GM12878 (cell line): Measurements from ENCODE around the gene VN1R5. TPM values are rescaled to one million over a fixed set of nuclear protein-coding genes. Genes with fewer than 3 reads are reported as not detected.
A peak's percentile ranks its signal among the peaks of the same experiment; 100 is the strongest.

Experiments
- CBFB ChIP-seq: IDR thresholded peaks from 2 replicates; pipeline ENCODE4 v1.6.1; 2016; ENCODE audit warnings: antibody characterized with exemption, low read depth
- CREB1 ChIP-seq: IDR thresholded peaks from 2 replicates; pipeline ENCODE4 v1.6.1; 2012; ENCODE audit warnings: low read depth, mild to moderate bottlenecking, inconsistent platforms
- CREM ChIP-seq: IDR thresholded peaks from 2 replicates; pipeline ENCODE4 v1.6.1; 2014; ENCODE audit warnings: antibody characterized with exemption, low read depth
- E4F1 ChIP-seq: fragments of 450-650 bp; IDR thresholded peaks from 2 replicates; pipeline ENCODE4 v1.6.1; 2018; ENCODE audit warnings: borderline replicate concordance, mild to moderate bottlenecking; ENCODE audit not compliant: partially characterized antibody
- GATAD2B ChIP-seq: fragments of 450-650 bp; conservative IDR thresholded peaks from 2 replicates; pipeline ENCODE4 v1.6.1; 2017; ENCODE audit warnings: low read depth, mild to moderate bottlenecking, moderate library complexity
- HSF1 ChIP-seq: fragments of 150-350 bp; IDR thresholded peaks from 2 replicates; pipeline ENCODE4 v1.6.1; 2014; ENCODE audit warnings: mild to moderate bottlenecking, low read depth, low read length
- IKZF1 ChIP-seq: fragments of 450-650 bp; conservative IDR thresholded peaks from 2 replicates; pipeline ENCODE4 v1.6.1; 2017; ENCODE audit warnings: antibody characterized with exemption, mild to moderate bottlenecking
- MLLT1 ChIP-seq: fragments of 450-650 bp; IDR thresholded peaks from 2 replicates; pipeline ENCODE4 v1.6.1; 2016; ENCODE audit warnings: mild to moderate bottlenecking
- NR2F1 ChIP-seq: fragments of 450-650 bp; conservative IDR thresholded peaks from 2 replicates; pipeline ENCODE4 v1.6.1; 2017; ENCODE audit warnings: mild to moderate bottlenecking
- PKNOX1 ChIP-seq: fragments of 450-650 bp; IDR thresholded peaks from 2 replicates; pipeline ENCODE4 v1.6.1; 2016; ENCODE audit warnings: mild to moderate bottlenecking
- POLR2AphosphoS2 ChIP-seq: IDR thresholded peaks from 2 replicates; pipeline ENCODE4 v1.6.1; 2011; ENCODE audit warnings: low read depth, mild to moderate bottlenecking, low read length, improper control_type of control experiment, moderate library complexity
- PRDM15 ChIP-seq: fragments of 450-650 bp; formaldehyde crosslinking; IDR thresholded peaks from 2 replicates; pipeline ENCODE4 v1.4.0; 2020; ENCODE audit warnings: mild to moderate bottlenecking, moderate library complexity
- RELB ChIP-seq: fragments of 450-650 bp; IDR thresholded peaks from 2 replicates; pipeline ENCODE4 v1.6.1; 2017; ENCODE audit warnings: low read depth, mild to moderate bottlenecking, moderate library complexity
- SREBF2 ChIP-seq: IDR thresholded peaks from 2 replicates; pipeline ENCODE4 v1.6.1; 2012; ENCODE audit warnings: mild to moderate bottlenecking, low read length
- YY1 ChIP-seq: IDR thresholded peaks from 2 replicates; pipeline ENCODE4 v1.6.1; 2011; ENCODE audit warnings: low read depth, mild to moderate bottlenecking, low read length
- ZBTB33 ChIP-seq: fragments of 450-650 bp; IDR thresholded peaks from 2 replicates; pipeline ENCODE4 v1.6.1; 2017; ENCODE audit warnings: mild to moderate bottlenecking
- polyA plus RNA-seq, 11 experiments: library from polyadenylated mRNA; depleted of rRNA in 4 of 11; unstranded in 6 of 11; stranded (reverse) in 5 of 11; fragments of >200 nt; fragmentation: Nextera tagmentation in 4 of 11; fragmentation: Illumina TruSeq in 1 of 11; extraction: Ambion mirVana in 4 of 11; extraction: Trizol in 1 of 11; gene quantifications; 1 replicate in 1 of 11; 2 replicates in 10 of 11; pipeline versions ENCODE4 v1.2.1 to v1.2.3, GENCODE V29; 2011 to 2016; ENCODE audit warnings: inconsistent platforms in 2 of 11, missing spikeins in 2 of 11, low read depth in 1 of 11
- total RNA-seq, 4 experiments: library from RNA; depleted of rRNA in 3 of 4; stranded (reverse); fragments of >200 nt in 3 of 4; fragmentation: Illumina TruSeq in 1 of 4; extraction: Trizol in 1 of 4; gene quantifications; 2 replicates each; pipeline versions ENCODE4 v1.2.1 to v1.2.3, GENCODE V29; 2013 to 2021

The VN1R5 gene
- total and polyA plus RNA-seq, 10 of the 15 experiments (the other 5 are each of a cell fraction or from before 2014, with no cell fraction given): not detected

GRCh38 chr1:247212012-247212411 is 43.9 kb upstream of the VN1R5 start (continued):
- TF ChIP-seq E4F1 (no peak), GATAD2B (peak; percentile 54; the same call in 1 of the 2 replicates), ZBTB33 (no peak; the same call in 1 of the 2 replicates), HSF1 (no peak), MLLT1 (no peak), PKNOX1 (peak; percentile 84), IKZF1 (peak; percentile 70), SREBF2 (no peak), CREM (peak; percentile 56; the same call in 1 of the 2 replicates), YY1 (no peak), RELB (peak; percentile 62; the same call in 1 of the 2 replicates), PRDM15 (CRISPR knock-in tag) (no peak), CREB1 (no peak), NR2F1 (no peak), CBFB (peak; percentile 74), POLR2AphosphoS2 (no peak)
